A549 treated with ZK216348 at 1 μM for 4 hours (cell line): ENCODE data around the gene FTH1. TPM values are rescaled to one million over a fixed set of nuclear protein-coding genes. Genes with fewer than 3 reads are reported as not detected.

Experiments used
- total RNA-seq: library from RNA; stranded (reverse); fragments of 200-300 nt; extraction: Qiagen RNA extraction; gene quantifications from 5 replicates; pipeline ENCODE4 v1.2.3, GENCODE V29; 2022; ENCODE audit warnings: low read depth

Gene FTH1
- 12,361 to 21,234 TPM (median 18,385 TPM) in 5 replicates for total RNA-seq

GRCh38 chr11:61967116-61967923 lies at the start of gene FTH1:
FTH1 (minus strand) TSS chr11:61967634; CDS start chr11:61967425, 209 bp downstream.

GRCh38 chr11:61950035-61950547 lies 17.3 kb downstream of the FTH1 start, which contains the start of gene BEST1:
BEST1 (plus strand) TSS chr11:61950351; CDS start chr11:61951807, 1,456 bp downstream.

GRCh38 chr11:61917334-61918109 lies 49.9 kb downstream of the FTH1 start, which contains the start of gene RAB3IL1:
RAB3IL1 (minus strand) TSS chr11:61917566; CDS start chr11:61917367, 199 bp downstream.

Other genes with a start within 250 kb of the FTH1 start
- gene MYRF, start 215.0 kb downstream of the FTH1 start, total RNA-seq, result 11.2 to 24.6 TPM (median 20.8 TPM) in 5 replicates
- gene TMEM258, start 175.0 kb downstream of the FTH1 start, total RNA-seq, result 198 to 277 TPM (median 228 TPM) in 5 replicates
- 89.1 to 118 TPM (median 96.6 TPM) in 5 replicates for gene FEN1, start 174.7 kb downstream of the FTH1 start, total RNA-seq
- gene FADS1, start 150.6 kb downstream of the FTH1 start, total RNA-seq, result 129 to 194 TPM (median 173 TPM) in 5 replicates
- 263 to 399 TPM (median 322 TPM) in 5 replicates for gene FADS2, start 139.3 kb downstream of the FTH1 start, total RNA-seq
- 42.9 to 73.0 TPM (median 68.0 TPM) in 5 replicates for gene FADS3, start 76.1 kb downstream of the FTH1 start, total RNA-seq
- 12.0 to 17.9 TPM (median 15.9 TPM) in 5 replicates for gene RAB3IL1, start 50.1 kb downstream of the FTH1 start, total RNA-seq
- 1.0 to 5.0 TPM (median 1.5 TPM) in 5 replicates for gene BEST1, start 17.3 kb downstream of the FTH1 start, total RNA-seq
- gene INCENP, start 156.4 kb upstream of the FTH1 start, total RNA-seq, result 45.1 to 58.3 TPM (median 56.8 TPM) in 5 replicates
- not detected in 5 replicates for gene SCGB1D1, start 222.6 kb upstream of the FTH1 start, total RNA-seq
- not detected in 5 replicates for gene SCGB2A1, start 241.0 kb upstream of the FTH1 start, total RNA-seq